DMS153 treated with DMSO at 0.1 percent for 48 hours (cell line): ENCODE data around the gene FAM81B.

Experiments used
- DNase-seq: peaks from one replicate; lab custom pipeline; 2025; ENCODE audit not compliant: unreplicated experiment; lab: John Stamatoyannopoulos, UW

Gene FAM81B

DNA sequence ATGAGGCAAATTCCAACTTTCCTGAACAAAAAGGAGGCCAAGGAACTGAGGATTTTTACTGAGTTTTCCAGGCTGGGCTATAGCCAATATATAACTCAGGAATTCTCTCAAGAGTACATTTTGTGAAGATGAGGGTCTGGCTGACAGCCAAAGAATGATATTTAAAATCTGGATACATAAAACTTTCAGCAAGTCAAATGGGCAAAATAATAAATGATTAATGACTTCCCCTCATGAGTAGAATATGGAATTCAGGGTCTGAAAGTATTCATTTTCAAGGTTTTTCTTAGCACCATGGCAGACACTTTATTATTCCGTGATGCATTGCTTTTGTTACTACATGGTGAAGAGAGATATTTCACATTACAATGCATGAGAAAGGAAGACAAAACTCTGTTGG, 7.8 kb downstream of the FAM81B start:
- DNase-seq: no peak

GRCh38 chr5:95401626-95402025, 10.5 kb downstream of the FAM81B start:
- DNase-seq: no peak

- no peak for DNase-seq
These were observed 12.8 kb downstream of the FAM81B start for GRCh38 chr5:95403996-95404395.

GRCh38 chr5:95406426-95407090, 15.4 kb downstream of the FAM81B start:
- DNase-seq: no peak

GRCh38 chr5:95410279-95410678, 19.1 kb downstream of the FAM81B start:
- no peak for DNase-seq

DNA sequence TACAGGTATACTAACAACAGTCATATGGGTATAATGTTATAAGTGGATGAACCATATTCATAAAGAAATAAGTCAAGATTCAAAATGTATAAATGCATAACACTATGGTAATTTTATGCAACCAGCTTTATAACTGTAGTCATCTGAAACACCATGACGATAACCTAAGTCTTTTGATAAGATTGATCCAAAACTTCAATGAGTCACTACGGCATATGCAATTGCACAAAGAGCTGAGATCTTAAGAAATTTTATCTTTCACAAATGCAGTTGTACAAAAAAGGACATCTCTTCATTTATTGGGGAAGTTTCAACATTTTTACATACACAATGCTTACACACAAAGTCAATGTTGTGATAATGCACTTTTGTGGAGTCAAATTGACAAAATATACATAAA, 20.3 kb downstream of the FAM81B start:
- DNase-seq: no peak

DNA sequence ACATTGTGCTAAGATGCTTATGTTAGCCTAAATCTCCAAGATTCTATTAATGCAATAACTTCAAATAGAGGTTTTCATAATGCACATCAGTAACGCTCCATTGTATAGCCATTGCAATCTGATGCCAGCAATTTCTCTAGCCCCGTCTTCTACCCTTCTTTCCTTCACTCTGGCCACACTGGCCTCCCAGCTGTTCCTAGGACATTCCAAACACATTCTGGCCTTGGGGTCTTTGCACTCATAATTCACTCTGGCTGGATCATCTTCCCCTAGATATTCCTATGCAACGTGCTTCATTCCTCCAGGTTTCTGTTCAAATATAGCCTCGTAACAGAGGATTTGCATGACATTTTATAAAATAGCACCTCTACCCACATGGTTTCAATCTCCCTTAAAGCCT, 23.3 kb downstream of the FAM81B start:
- no peak for DNase-seq

GRCh38 chr5:95417971-95418370, 26.8 kb downstream of the FAM81B start:
- no peak for DNase-seq

DNA sequence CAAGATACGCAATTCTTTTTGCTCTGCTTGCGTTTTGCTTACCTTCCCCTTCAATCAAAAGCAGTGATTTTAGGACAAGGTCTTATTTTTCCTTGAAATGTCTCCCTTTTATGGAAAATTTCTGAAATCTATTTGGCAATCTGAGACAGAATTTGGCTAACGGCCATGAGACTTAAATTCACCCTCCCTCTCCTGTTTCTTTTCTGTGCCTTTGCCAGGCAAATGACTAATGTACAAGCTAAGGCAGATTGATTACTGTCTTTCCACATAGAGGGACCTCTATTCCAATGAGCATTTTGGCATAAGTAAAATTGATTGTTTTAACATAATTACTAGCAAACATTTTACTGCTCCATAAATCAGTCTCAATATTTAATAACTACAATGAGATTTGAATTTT, 31.7 kb downstream of the FAM81B start:
- no peak for DNase-seq

- DNase-seq: no peak
These were observed 32.9 kb downstream of the FAM81B start for GRCh38 chr5:95424016-95424415.

- DNase-seq: no peak
These were observed 33.4 kb downstream of the FAM81B start for GRCh38 chr5:95424526-95424925.

GRCh38 chr5:95426227-95426626, 35.1 kb downstream of the FAM81B start:
- DNase-seq: no peak

GRCh38 chr5:95432779-95433178, 41.6 kb downstream of the FAM81B start:
- DNase-seq: no peak

- no peak for DNase-seq
These were observed 48.8 kb downstream of the FAM81B start for GRCh38 chr5:95439801-95440493.

DNA sequence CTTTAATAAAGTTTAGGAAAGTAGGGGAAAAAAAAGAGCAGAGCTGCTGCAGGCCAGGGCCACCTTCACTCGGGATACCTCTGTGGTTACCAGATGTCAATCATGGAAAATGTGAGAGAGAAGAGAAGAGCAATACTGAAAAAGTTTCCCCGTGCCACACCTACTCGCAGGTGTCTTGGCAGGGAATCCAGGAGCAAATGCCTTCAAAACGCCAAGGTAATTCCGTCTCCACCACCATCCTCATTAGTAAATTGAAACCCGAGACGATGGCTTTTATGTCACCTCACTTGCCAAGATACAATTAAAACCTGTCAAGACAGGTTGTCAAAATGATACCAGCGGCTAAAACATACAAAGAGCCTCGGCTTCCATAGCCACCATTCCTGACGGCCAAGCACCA, 49.7 kb downstream of the FAM81B start:
- DNase-seq: no peak

- DNase-seq: no peak
These were observed 50.5 kb downstream of the FAM81B start for GRCh38 chr5:95441636-95442035.

GRCh38 chr5:95445442-95445841, 54.3 kb downstream of the FAM81B start:
- no peak for DNase-seq

- DNase-seq: no peak
These were observed 54.8 kb downstream of the FAM81B start for GRCh38 chr5:95445995-95446394.

DNA sequence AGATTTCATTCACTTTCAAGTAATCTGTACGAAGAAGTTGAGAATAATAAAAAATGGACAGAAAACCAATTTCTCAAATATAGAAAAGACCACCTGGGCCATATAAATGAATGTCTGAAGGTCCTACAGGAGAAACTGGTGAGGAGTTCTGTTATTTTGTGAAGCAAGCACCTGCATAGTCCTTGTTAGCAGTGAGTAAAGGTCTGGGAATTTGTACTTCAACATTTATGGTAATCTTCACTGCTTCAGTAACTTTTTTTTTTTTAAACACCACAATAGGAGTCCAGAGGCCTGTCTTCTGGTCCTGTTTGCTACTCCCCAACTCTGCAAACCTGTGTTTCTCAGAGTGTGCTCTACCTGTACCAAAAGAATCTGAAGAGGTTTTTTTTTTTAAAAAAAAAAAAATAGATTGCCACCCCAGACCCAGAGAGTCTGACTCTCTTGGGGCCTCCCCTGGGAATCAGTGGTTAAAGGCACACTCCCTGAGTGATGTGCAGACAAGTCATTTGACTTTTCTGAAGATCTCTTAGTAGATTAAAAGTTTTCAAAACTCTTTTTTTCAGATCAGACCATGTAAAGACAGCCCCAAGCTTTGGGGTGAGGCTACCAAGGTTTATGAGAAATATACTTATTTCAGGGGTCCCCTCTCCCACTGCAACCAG, 55.5 kb downstream of the FAM81B start:
- DNase-seq: no peak

- no peak for DNase-seq
These were observed 56.8 kb downstream of the FAM81B start for GRCh38 chr5:95447961-95448360.

DNA sequence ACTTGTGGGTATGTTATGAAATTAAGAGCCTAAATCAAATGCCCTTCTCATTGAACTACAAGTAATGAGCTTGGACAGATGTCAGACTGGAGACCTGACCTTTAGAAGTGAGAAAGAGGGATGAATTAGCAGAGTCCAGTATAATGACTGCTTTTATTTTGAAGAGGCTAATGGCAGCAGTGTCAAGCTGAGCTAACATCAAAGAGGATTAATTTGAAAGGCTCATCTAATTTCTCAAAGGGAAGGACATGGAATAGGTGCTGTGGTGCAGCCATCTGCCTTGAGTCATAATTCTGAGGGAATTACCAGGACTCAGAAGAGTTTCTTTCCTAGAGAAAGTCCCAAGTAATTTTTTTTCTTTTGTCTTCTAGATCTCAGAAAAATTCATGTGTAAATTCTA, 57.6 kb downstream of the FAM81B start:
- no peak for DNase-seq

DNA sequence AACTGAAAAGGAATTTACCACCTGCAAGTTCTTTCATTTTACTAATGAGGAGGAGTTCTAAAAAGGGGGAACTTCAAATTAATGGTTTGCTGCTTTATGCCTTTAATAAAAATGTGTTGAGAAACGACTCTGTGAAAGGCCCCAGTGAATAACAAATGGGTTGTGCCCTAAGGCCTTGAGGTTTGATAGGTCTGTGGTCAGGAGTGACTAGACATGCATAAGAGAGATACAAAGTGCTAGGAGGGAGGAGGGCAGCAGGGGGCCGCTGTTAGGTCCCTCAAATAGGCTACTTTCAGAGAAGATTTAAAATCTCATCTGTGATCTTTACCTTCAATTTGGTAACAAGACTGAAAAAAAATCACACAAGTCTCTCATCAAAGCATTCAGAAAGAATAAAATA, 58.3 kb downstream of the FAM81B start:
- no peak for DNase-seq
